Tibial nerve (tissue), 4 donors: ENCODE measurements around the gene HCAR2. TPM values are rescaled to one million over a fixed set of nuclear protein-coding genes. Genes with fewer than 3 reads are reported as not detected.
"Not testable (repeated sequence)": the region's sequence is repeated elsewhere in the genome, so short reads cannot be mapped to it uniquely, and the experiment has no call there.

Experiments used
- DNase-seq, 2 donors: peaks; one replicate each; pipeline ENCODE4 v3.0.0-alpha.2; 2019; ENCODE audit warnings: low spot score in 2 of 2
- H3K27ac ChIP-seq, 4 donors: fragments of 200-600 bp; sonication (generic) in 3 of 4; one replicate each; pipeline ENCODE4 v1.5.1; 2017 to 2019; ENCODE audit warnings: mild to moderate bottlenecking in 1 of 4
- H3K27me3 ChIP-seq, 2 donors: fragments of 200-600 bp; sonication (generic) in 1 of 2; one replicate each; pipeline versions ENCODE4 v1.5.1 to v1.6.0; 2017 to 2019
- H3K36me3 ChIP-seq, 3 donors: fragments of 200-600 bp; sonication (generic); one replicate each; pipeline ENCODE4 v1.5.1; 2018 to 2019
- H3K4me1 ChIP-seq, 4 donors: fragments of 200-600 bp; sonication (generic) in 3 of 4; one replicate each; pipeline ENCODE4 v1.5.1; 2017 to 2019
- H3K4me3 ChIP-seq, 4 donors: fragments of 200-600 bp; sonication (generic) in 3 of 4; one replicate each; pipeline ENCODE4 v1.5.1; 2017 to 2019; ENCODE audit warnings: mild to moderate bottlenecking in 1 of 4, moderate library complexity in 1 of 4
- H3K9me3 ChIP-seq, 4 donors: fragments of 200-600 bp; sonication (generic) in 3 of 4; one replicate each; pipeline ENCODE4 v1.5.1; 2017 to 2019
- CTCF ChIP-seq, 5 experiments: fragments of 200-600 bp in 3 of 5; fragments of 450-650 bp in 2 of 5; sonication (generic) in 3 of 5; IDR thresholded peaks; one replicate each; pipeline ENCODE4 v1.5.1; 2016 to 2019; ENCODE audit warnings: antibody characterized with exemption in 5 of 5, mild to moderate bottlenecking in 3 of 5, moderate library complexity in 2 of 5
- EP300 ChIP-seq, 2 donors: sonication (generic); formaldehyde crosslinking; IDR thresholded peaks; one replicate each; pipeline ENCODE4 v1.6.1; 2017; ENCODE audit warnings: antibody characterized with exemption in 2 of 2, mild to moderate bottlenecking in 1 of 2
- POLR2A ChIP-seq, 2 donors: fragments of 450-650 bp; IDR thresholded peaks; one replicate each; pipeline ENCODE4 v1.6.1; 2017; ENCODE audit warnings: antibody characterized with exemption in 2 of 2, mild to moderate bottlenecking in 2 of 2, moderate library complexity in 2 of 2
- WGBS, 2 donors: methylation state at CpG; one replicate each; pipeline ENCODE4 v1.1.5; 2018; 5-methylcytosine and 5-hydroxymethylcytosine counted together
- total RNA-seq, 4 donors: library from RNA; depleted of rRNA; stranded (reverse); fragments of >200 nt; gene quantifications; one replicate each; pipeline ENCODE4 v1.1.0, GENCODE V29; 2016

HCAR2 gene
- total RNA-seq, 4 donors from 2014 or later: 2.3 to 6.3 (median 3.3) TPM; not detected in 1

DNA sequence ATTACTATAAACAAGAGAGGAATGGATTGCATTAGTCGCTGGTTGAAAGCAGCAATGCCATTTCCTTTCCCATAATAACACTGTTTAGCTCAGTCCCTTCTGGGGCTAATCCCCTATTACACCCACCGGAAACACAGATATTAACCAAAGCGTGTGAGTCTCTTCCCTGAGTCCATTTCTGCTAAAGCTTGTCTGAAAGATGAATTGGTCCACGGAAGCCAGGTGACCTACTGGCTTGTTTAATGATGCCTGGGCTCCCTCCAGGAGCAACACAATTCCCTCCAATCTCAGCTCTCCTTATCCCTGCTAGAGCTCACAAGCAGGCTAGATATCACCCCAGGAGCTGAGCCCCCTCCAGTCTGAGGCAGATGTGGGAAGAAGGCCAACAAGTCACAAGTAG, 1.7 kb downstream of the HCAR2 start:
- not testable (repeated sequence) for H3K4me1 ChIP-seq, H3K27ac ChIP-seq, H3K9me3 ChIP-seq, DNase-seq, H3K4me3 ChIP-seq, H3K36me3 ChIP-seq, H3K27me3 ChIP-seq
- WGBS, 2 donors: 41 to 43% methylated on average over 4 of the region's 4 CpGs

DNA sequence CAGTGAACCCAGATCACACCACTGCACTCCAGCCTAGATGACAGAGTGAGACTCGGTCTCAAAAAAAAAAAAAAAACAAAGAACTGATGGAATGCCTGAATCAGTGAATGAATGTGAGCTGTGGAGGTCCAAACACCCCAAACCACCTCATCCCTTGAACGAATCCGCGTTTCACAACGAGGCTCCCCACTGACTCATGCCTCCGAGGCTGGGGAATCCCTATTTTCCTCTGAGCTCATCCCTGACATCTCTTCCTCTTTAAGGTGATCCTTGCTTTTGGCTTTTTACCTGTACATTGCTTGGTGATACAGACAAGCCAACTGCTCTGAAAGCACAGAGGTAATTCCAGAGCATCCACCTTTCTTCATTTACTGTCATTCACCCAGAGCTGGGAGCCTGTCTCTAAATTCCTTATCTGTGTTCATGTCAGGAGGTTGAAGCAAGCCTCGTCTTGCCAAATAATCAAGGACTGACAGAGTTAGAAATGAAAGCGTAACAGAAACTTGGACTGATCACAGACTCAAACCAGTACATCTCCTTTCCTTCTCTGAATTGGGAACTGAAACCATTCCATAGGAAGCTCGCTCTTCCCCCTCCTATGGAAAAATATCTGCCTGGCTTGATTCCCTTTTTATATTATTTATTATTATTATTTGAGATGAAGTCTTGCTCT, 3.0 kb downstream of the HCAR2 start:
- H3K27me3 ChIP-seq, H3K9me3 ChIP-seq, DNase-seq, H3K27ac ChIP-seq, H3K4me3 ChIP-seq, H3K4me1 ChIP-seq, H3K36me3 ChIP-seq: not testable (repeated sequence)
- 58% methylated on average over 4 of the region's 9 CpGs; no CpG with 5 or more reads in 1 of the 2 donors for WGBS, 2 donors

DNA sequence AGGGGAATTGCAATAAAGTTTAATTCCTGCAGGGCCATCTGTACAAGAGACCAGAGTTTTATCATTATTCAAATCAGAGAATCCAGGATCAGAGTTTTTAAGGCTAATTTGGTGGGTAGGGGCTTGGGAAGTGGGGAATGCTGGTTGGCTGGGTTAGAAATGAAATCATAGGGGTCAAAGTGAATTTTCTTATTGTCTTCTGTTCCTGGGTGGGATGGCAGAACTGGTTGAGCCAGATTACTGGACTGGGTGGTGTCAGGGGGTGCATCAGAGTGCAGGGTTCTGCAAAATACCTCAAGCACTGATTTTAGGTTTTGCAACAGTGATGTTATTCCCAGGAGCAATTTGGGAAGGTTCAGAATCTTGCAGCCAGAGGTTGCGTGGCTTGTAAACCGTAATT, 6.2 kb downstream of the HCAR2 start:
- not testable (repeated sequence) for H3K36me3 ChIP-seq, H3K4me1 ChIP-seq
- 74 to 88% methylated on average over 2 of the region's 2 CpGs for WGBS, 2 donors

DNA sequence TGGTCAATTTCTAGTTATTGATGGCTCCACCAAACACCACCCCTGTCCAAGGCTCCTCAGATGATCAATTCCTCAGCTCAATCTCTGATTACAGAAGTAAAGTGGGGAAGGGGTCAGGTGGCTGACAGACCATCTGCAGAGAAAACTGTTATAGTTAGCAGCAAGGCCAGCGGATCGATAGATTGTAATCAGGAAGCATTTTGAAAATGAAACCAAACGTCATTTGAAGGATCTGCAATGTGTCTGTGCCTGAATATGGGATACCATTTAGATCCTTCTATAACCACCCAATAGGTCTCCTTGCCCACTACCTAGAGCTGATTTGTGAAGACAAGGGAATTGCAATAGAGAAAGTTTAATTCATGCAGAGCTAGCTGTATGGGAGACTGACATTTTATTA, 11.6 kb downstream of the HCAR2 start:
- no peak for DNase-seq
- 87 to 94% methylated on average over 3 of the region's 3 CpGs for WGBS, 2 donors

More for the DNA sequence above, 6.2 kb downstream of the HCAR2 start:
- not testable (repeated sequence) for H3K9me3 ChIP-seq, DNase-seq, H3K4me3 ChIP-seq, H3K27me3 ChIP-seq, H3K27ac ChIP-seq

GRCh38 chr12:122688291-122688690, 14.9 kb downstream of the HCAR2 start:
- DNase-seq: no peak
- no peak overlapping the region for H3K27ac ChIP-seq
- 89 to 92% methylated on average over 3 of the region's 3 CpGs for WGBS, 2 donors
- H3K27me3 ChIP-seq: no peaks in the 10 kb centered on the region
- no peaks in the 10 kb centered on the region for H3K4me1 ChIP-seq
- H3K4me3 ChIP-seq: no peak overlapping the region
- no peaks in the 10 kb centered on the region for H3K9me3 ChIP-seq
- TF ChIP-seq EP300 (IDR thresholded peaks at IDR 0.05) (no peak), CTCF (IDR thresholded peaks at IDR 0.05) (no peak), POLR2A (IDR thresholded peaks at IDR 0.05) (no peak)
- H3K36me3 ChIP-seq: no peaks in the 10 kb centered on the region

More for the DNA sequence above, 11.6 kb downstream of the HCAR2 start:
- H3K4me1 ChIP-seq: no peaks in the 10 kb centered on the region
- no peaks in the 10 kb centered on the region for H3K27me3 ChIP-seq
- H3K9me3 ChIP-seq: no peaks in the 10 kb centered on the region
- H3K36me3 ChIP-seq: no peaks in the 10 kb centered on the region
- TF ChIP-seq POLR2A (IDR thresholded peaks at IDR 0.05) (no peak), EP300 (IDR thresholded peaks at IDR 0.05) (no peak), CTCF (IDR thresholded peaks at IDR 0.05) (no peak)
- no peak overlapping the region for H3K4me3 ChIP-seq
- H3K27ac ChIP-seq: no peak overlapping the region

DNA sequence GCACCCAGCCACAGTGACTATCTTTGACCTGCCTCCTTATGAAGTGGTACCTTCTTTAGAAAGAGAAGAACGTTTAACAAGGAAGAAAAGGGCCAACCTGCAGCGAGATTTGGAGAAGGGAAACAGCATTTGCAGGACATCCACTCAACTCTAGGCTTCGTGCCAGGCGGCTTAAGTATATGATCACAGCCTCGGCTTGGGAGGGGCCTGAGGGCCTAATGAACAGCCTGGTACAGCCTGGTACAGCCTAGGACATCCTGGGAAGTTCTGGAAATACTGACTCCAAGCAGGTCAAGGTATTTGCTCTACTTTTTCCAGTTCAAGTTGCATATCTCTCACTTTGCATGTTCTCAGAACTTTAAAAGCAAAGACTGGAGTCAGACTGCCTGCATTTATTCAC, 16.1 kb downstream of the HCAR2 start:
- H3K36me3 ChIP-seq: no peaks in the 10 kb centered on the region
- H3K4me1 ChIP-seq: no peaks in the 10 kb centered on the region
- no peak overlapping the region for H3K4me3 ChIP-seq
- DNase-seq: no peak
- no peak overlapping the region for H3K27ac ChIP-seq
- H3K27me3 ChIP-seq: no peaks in the 10 kb centered on the region
- H3K9me3 ChIP-seq: no peaks in the 10 kb centered on the region
- no peak for TF ChIP-seq POLR2A (IDR thresholded peaks at IDR 0.05)
- no peak for TF ChIP-seq EP300 (IDR thresholded peaks at IDR 0.05)
- TF ChIP-seq CTCF (IDR thresholded peaks at IDR 0.05): no peak
- 50 to 62% methylated on average over 5 of the region's 5 CpGs for WGBS, 2 donors

GRCh38 chr12:122686538-122686937, 16.6 kb downstream of the HCAR2 start:
- WGBS, 2 donors: 93 to 94% methylated on average over 3 of the region's 3 CpGs
- no peak overlapping the region for H3K4me3 ChIP-seq
- no peaks in the 10 kb centered on the region for H3K27me3 ChIP-seq
- no peak overlapping the region for H3K27ac ChIP-seq
- H3K9me3 ChIP-seq: no peaks in the 10 kb centered on the region
- TF ChIP-seq POLR2A (IDR thresholded peaks at IDR 0.05): no peak
- no peak for TF ChIP-seq EP300 (IDR thresholded peaks at IDR 0.05)
- TF ChIP-seq CTCF (IDR thresholded peaks at IDR 0.05): no peak
- H3K4me1 ChIP-seq: no peaks in the 10 kb centered on the region
- no peaks in the 10 kb centered on the region for H3K36me3 ChIP-seq
- DNase-seq: no peak
